Measurements from ENCODE around the gene AKAP14. TPM values are rescaled to one million over a fixed set of nuclear protein-coding genes. Genes with fewer than 3 reads are reported as not detected.

Gene AKAP14
- total and polyA plus RNA-seq, 2 of the 4 experiments (the other 2 are of a cell fraction) = not detected

- H3K56ac ChIP-seq (ENCODE audit: extremely low read depth, insufficient read depth, low read length) = no peak overlapping the region
- ATAC-seq (ENCODE audit: low read depth) (no peak), DNase-seq (no peak)
- no peaks in the 10 kb centered on the region for H3K9me3 ChIP-seq (ENCODE audit: control insufficient read depth, insufficient read depth, low read length)
- CTCF ChIA-PET = no interaction called here
- H3K9me1 ChIP-seq (ENCODE audit: insufficient read depth, low read length) = no peaks in the 10 kb centered on the region
- no peak overlapping the region for H2AK5ac ChIP-seq (ENCODE audit: low read depth, low read length)
- no peak overlapping the region for H2BK120ac ChIP-seq (ENCODE audit: low read depth, low read length)
- H4K20me1 ChIP-seq (ENCODE audit: insufficient read depth, low read length) = no peaks in the 10 kb centered on the region
- no CpG with 5 or more reads among the region's 2 CpGs for WGBS, 2 experiments (ENCODE audit: extremely low coverage in 2 of 2, insufficient read length in 1 of 2)
- no peak overlapping the region for H3K27ac ChIP-seq (ENCODE audit: insufficient read depth, low read length)
- POLR2A ChIA-PET (ENCODE audit: unreplicated experiment) = no interaction called here
- no peaks in the 10 kb centered on the region for H3K4me1 ChIP-seq (ENCODE audit: control insufficient read depth, insufficient read depth, low read length)
- no peak overlapping the region for H4K8ac ChIP-seq (ENCODE audit: low read depth in 2 of 2, low read length in 2 of 2)
- no peak overlapping the region for H3K23ac ChIP-seq (ENCODE audit: low read depth, low read length)
- no peak overlapping the region for H4K91ac ChIP-seq (ENCODE audit: insufficient read depth, low read depth, low read length)
- no peak overlapping the region for H3K18ac ChIP-seq (ENCODE audit: low read depth, low read length)
- H2BK15ac ChIP-seq (ENCODE audit: low read depth, low read length) = no peak overlapping the region
- no peak overlapping the region for H3K4me3 ChIP-seq (ENCODE audit: insufficient read depth, low read depth, low read length)
- no peak for TF ChIP-seq CTCF (conservative IDR thresholded peaks at IDR 0.05; ENCODE audit: low read depth, low read length)
- no peak for TF ChIP-seq RFX5 (IDR thresholded peaks at IDR 0.05; ENCODE audit: low read depth, low read length)
- no peak for TF ChIP-seq CHD1 (IDR thresholded peaks at IDR 0.05; ENCODE audit: low read depth, low read length)
- TF ChIP-seq RCOR1 (IDR thresholded peaks at IDR 0.05; ENCODE audit: insufficient replicate concordance, low read length) = no peak
- intact Hi-C loops (cut with micrococcal nuclease) (no loop called here), in situ Hi-C loops (cut with MboI; ENCODE audit: low sequenced_read_pairs) (no loop called here), dilution Hi-C loops (cut with HindIII; ENCODE audit: low sequenced_read_pairs, unreplicated experiment) (no loop called here)
- no peak overlapping the region for H2AFZ ChIP-seq (replicated peaks; ENCODE audit: low read length, poor library complexity)
- H2AK9ac ChIP-seq (replicated peaks; ENCODE audit: low read depth, low read length, poor library complexity) = no peak overlapping the region
- no peak overlapping the region for H2BK5ac ChIP-seq (ENCODE audit: low read depth, low read length, poor library complexity, severe bottlenecking)
- BruUV-seq (replicated peaks) = no TSS peak
- H3K9ac ChIP-seq (ENCODE audit: low read depth, low read length) = no peak overlapping the region
- no peak overlapping the region for H3K14ac ChIP-seq (replicated peaks; ENCODE audit: low read depth, low read length)
- no peaks in the 10 kb centered on the region for H3K36me3 ChIP-seq (ENCODE audit: control insufficient read depth, insufficient read depth, low read length)
- H2BK20ac ChIP-seq (ENCODE audit: low read depth, low read length) = no peak overlapping the region
- H3K4me2 ChIP-seq (ENCODE audit: low read depth, low read length) = no peak overlapping the region
- H3K79me1 ChIP-seq (ENCODE audit: low read depth in 1 of 2, low read length in 2 of 2) = no peaks in the 10 kb centered on the region
- no peak overlapping the region for H4K5ac ChIP-seq (ENCODE audit: low read depth, low read length)
- no peak overlapping the region for H3K4ac ChIP-seq (ENCODE audit: low read depth, low read length)
- no peaks in the 10 kb centered on the region for H3K27me3 ChIP-seq (ENCODE audit: control insufficient read depth, insufficient read depth, low read length)
Observed at GRCh38 chrX:119917877-119918276, 22.2 kb downstream of the AKAP14 start.
